Fibroblast of lung (primary cell): Measurements from ENCODE around the gene TBX4.
A peak's percentile ranks its signal among the peaks of the same experiment; 100 is the strongest.

Source experiments
- EZH2 ChIP-seq: IDR thresholded peaks from 2 replicates; pipeline ENCODE4 v1.5.1; 2012; ENCODE audit warnings: low read length, control low read depth, mild to moderate bottlenecking; ENCODE audit errors: missing control alignments
- TF ChIP-seq, protein P1 (sequence below), 2 donors: IDR thresholded peaks in 1 of 2; conservative IDR thresholded peaks in 1 of 2; 1 replicate in 1 of 2; 2 replicates in 1 of 2; pipeline ENCODE4 v1.5.1; 2011 to 2012; ENCODE audit warnings: low read length in 2 of 2, control low read depth in 1 of 2, inconsistent platforms in 1 of 2, low read depth in 1 of 2, mild to moderate bottlenecking in 1 of 2

- TF ChIP-seq, protein P1, sequence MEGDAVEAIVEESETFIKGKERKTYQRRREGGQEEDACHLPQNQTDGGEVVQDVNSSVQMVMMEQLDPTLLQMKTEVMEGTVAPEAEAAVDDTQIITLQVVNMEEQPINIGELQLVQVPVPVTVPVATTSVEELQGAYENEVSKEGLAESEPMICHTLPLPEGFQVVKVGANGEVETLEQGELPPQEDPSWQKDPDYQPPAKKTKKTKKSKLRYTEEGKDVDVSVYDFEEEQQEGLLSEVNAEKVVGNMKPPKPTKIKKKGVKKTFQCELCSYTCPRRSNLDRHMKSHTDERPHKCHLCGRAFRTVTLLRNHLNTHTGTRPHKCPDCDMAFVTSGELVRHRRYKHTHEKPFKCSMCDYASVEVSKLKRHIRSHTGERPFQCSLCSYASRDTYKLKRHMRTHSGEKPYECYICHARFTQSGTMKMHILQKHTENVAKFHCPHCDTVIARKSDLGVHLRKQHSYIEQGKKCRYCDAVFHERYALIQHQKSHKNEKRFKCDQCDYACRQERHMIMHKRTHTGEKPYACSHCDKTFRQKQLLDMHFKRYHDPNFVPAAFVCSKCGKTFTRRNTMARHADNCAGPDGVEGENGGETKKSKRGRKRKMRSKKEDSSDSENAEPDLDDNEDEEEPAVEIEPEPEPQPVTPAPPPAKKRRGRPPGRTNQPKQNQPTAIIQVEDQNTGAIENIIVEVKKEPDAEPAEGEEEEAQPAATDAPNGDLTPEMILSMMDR (conservative IDR thresholded peaks at IDR 0.05 in 1 of 2, IDR thresholded peaks at IDR 0.05 in 1 of 2; ENCODE audit: low read depth in 1 of 2, low read length in 2 of 2) = peak; percentile 79 to 93
- TF ChIP-seq EZH2 = no peak
These were observed 39.9 kb upstream of the TBX4 start for GRCh38 chr17:61412143-61412859.
